ENCODE results near the gene FSTL4. TPM values are rescaled to one million over a fixed set of nuclear protein-coding genes. Genes with fewer than 3 reads are reported as not detected.

The FSTL4 gene
- total and polyA plus RNA-seq, 2 of the 4 experiments (the other 2 are of a cell fraction), result 0.18 TPM; not detected in 1

DNA sequence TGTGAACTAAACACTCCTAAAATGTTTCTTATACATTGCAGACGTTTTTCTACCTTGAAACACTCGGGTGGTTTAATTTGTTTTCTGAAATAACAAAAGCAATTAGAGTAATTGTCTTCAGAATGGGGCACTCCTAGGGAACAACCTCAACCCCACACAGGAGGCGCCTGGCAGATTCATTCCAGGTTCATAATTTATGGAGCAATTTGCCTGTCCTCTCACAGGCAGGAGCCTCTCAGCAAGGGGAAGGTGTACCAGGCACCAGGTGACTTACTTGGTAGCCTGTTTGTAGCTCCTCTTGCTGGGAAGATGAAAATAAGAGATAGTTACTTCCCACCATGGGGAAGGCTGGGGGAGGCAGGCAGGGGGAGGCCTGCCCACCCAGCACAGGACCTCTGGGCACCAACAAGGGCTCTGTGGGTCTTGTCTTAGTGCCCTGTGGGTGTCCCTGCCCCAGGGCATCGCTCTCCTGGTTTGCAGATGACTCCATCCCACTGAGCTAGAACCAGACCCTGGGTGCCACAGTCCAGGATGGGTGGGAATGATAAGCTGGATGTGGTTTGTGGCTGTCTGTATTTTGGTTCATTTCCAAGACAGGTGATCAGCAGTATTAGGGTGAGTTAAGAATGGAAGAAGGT lies 144.4 kb downstream of the FSTL4 start:
- Histone ChIP-seq H3K9ac (ENCODE audit: low read depth, low read length) (no peak overlapping the region), H3K18ac (ENCODE audit: low read depth, low read length) (no peak overlapping the region), H3K4me2 (ENCODE audit: low read depth, low read length) (no peak overlapping the region), H2AFZ (replicated peaks; ENCODE audit: low read length, poor library complexity) (no peak overlapping the region), H4K20me1 (ENCODE audit: insufficient read depth, low read length) (no peaks in the 10 kb centered on the region), H2BK120ac (ENCODE audit: low read depth, low read length) (no peak overlapping the region), H3K4ac (ENCODE audit: low read depth, low read length) (no peak overlapping the region), H3K9me1 (ENCODE audit: insufficient read depth, low read length) (peaks cover 3% of the 10 kb centered on the region; the same call in 1 of the 2 replicates), H3K9me3 (ENCODE audit: control insufficient read depth, insufficient read depth, low read length) (no peaks in the 10 kb centered on the region), H3K56ac (ENCODE audit: extremely low read depth, insufficient read depth, low read length) (no peak overlapping the region), H3K14ac (replicated peaks; ENCODE audit: low read depth, low read length) (no peak overlapping the region), H3K79me1 (ENCODE audit: low read depth in 1 of 2, low read length in 2 of 2) (no peaks in the 10 kb centered on the region), H2BK5ac (ENCODE audit: low read depth, low read length, poor library complexity, severe bottlenecking) (no peak overlapping the region), H3K23ac (ENCODE audit: low read depth, low read length) (no peak overlapping the region), H3K27ac (ENCODE audit: insufficient read depth, low read length) (no peak overlapping the region), H3K27me3 (ENCODE audit: control insufficient read depth, insufficient read depth, low read length) (peaks cover 2% of the 10 kb centered on the region), H2BK15ac (ENCODE audit: low read depth, low read length) (no peak overlapping the region), H3K4me3 (ENCODE audit: insufficient read depth, low read depth, low read length) (no peak overlapping the region), H2AK5ac (ENCODE audit: low read depth, low read length) (no peak overlapping the region), H2AK9ac (replicated peaks; ENCODE audit: low read depth, low read length, poor library complexity) (no peak overlapping the region), H3K4me1 (ENCODE audit: control insufficient read depth, insufficient read depth, low read length) (no peaks in the 10 kb centered on the region), H3K36me3 (ENCODE audit: control insufficient read depth, insufficient read depth, low read length) (no peaks in the 10 kb centered on the region), H4K5ac (ENCODE audit: low read depth, low read length) (no peak overlapping the region), H2BK20ac (ENCODE audit: low read depth, low read length) (no peak overlapping the region), H4K8ac (ENCODE audit: low read depth in 2 of 2, low read length in 2 of 2) (no peak overlapping the region), H4K91ac (ENCODE audit: insufficient read depth, low read depth, low read length) (no peak overlapping the region)
- ChIA-PET CTCF (no interaction called here), POLR2A (ENCODE audit: unreplicated experiment) (no interaction called here)
- TF ChIP-seq BHLHE40 (IDR thresholded peaks at IDR 0.05; ENCODE audit: low read depth, low read length) (no peak), MXI1 (IDR thresholded peaks at IDR 0.05; ENCODE audit: borderline replicate concordance, low read depth, low read length) (no peak), SMC3 (IDR thresholded peaks at IDR 0.05; ENCODE audit: low read depth, low read length) (no peak), CEBPB (IDR thresholded peaks at IDR 0.05; ENCODE audit: low read depth, low read length) (no peak), CHD1 (IDR thresholded peaks at IDR 0.05; ENCODE audit: low read depth, low read length) (no peak), RCOR1 (IDR thresholded peaks at IDR 0.05; ENCODE audit: insufficient replicate concordance, low read length) (no peak), NFE2L2 (IDR thresholded peaks at IDR 0.05; ENCODE audit: low read depth, low read length) (no peak), MAZ (IDR thresholded peaks at IDR 0.05; ENCODE audit: borderline replicate concordance, low read depth, low read length) (no peak), RAD21 (IDR thresholded peaks at IDR 0.05; ENCODE audit: low read length) (no peak), POLR2A (IDR thresholded peaks at IDR 0.05; ENCODE audit: low read depth, low read length) (no peak), MAFK (IDR thresholded peaks at IDR 0.05; ENCODE audit: low read depth, low read length) (no peak), RFX5 (IDR thresholded peaks at IDR 0.05; ENCODE audit: low read depth, low read length) (no peak)
- TF ChIP-seq, protein P1, sequence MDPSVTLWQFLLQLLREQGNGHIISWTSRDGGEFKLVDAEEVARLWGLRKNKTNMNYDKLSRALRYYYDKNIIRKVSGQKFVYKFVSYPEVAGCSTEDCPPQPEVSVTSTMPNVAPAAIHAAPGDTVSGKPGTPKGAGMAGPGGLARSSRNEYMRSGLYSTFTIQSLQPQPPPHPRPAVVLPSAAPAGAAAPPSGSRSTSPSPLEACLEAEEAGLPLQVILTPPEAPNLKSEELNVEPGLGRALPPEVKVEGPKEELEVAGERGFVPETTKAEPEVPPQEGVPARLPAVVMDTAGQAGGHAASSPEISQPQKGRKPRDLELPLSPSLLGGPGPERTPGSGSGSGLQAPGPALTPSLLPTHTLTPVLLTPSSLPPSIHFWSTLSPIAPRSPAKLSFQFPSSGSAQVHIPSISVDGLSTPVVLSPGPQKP (IDR thresholded peaks at IDR 0.05; ENCODE audit: borderline replicate concordance, low read depth, low read length), result no peak
- TF ChIP-seq, protein P2, sequence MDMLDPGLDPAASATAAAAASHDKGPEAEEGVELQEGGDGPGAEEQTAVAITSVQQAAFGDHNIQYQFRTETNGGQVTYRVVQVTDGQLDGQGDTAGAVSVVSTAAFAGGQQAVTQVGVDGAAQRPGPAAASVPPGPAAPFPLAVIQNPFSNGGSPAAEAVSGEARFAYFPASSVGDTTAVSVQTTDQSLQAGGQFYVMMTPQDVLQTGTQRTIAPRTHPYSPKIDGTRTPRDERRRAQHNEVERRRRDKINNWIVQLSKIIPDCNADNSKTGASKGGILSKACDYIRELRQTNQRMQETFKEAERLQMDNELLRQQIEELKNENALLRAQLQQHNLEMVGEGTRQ (IDR thresholded peaks at IDR 0.05; ENCODE audit: low read depth, low read length), result no peak
- intact Hi-C loops (cut with micrococcal nuclease) (no loop called here), dilution Hi-C loops (cut with HindIII; ENCODE audit: low sequenced_read_pairs, unreplicated experiment) (no loop called here), in situ Hi-C loops (cut with MboI; ENCODE audit: low sequenced_read_pairs) (no loop called here)
- WGBS, 2 experiments (ENCODE audit: extremely low coverage in 2 of 2, insufficient read length in 1 of 2), result no CpG with 5 or more reads among the region's 4 CpGs
- DNase-seq (no peak), ATAC-seq (ENCODE audit: low read depth) (no peak)
- no TSS peak for BruUV-seq (replicated peaks)

Measured in IMR-90 (cell line).